ENCODE data around the gene ICE1. TPM values are rescaled to one million over a fixed set of nuclear protein-coding genes. Genes with fewer than 3 reads are reported as not detected.

Gene ICE1
- total and polyA plus RNA-seq, 4 donors: 4.1 to 18.8 (median 9.5) TPM

GRCh38 chr5:5467737-5468136 is 45.3 kb downstream of the ICE1 start:
- DNase-seq (ENCODE audit: low spot score): no peak
- Histone ChIP-seq H3K9me3 (ENCODE audit: control insufficient read depth in 4 of 4, low read length in 3 of 4) (no peaks in the 10 kb centered on the region), H3K27ac (ENCODE audit: low read depth in 1 of 2, low read length in 2 of 2) (no peak overlapping the region), H3K27me3 (ENCODE audit: control insufficient read depth in 4 of 4, insufficient read depth in 4 of 4, low read length in 3 of 4) (no peaks in the 10 kb centered on the region), H3K9ac (ENCODE audit: low read depth in 1 of 2, low read length in 2 of 2) (no peak overlapping the region), H3K4me1 (ENCODE audit: control insufficient read depth in 4 of 4, insufficient read depth in 4 of 4, low read length in 3 of 4) (no peaks in the 10 kb centered on the region), H3K4me3 (ENCODE audit: low read depth in 1 of 3, low read length in 3 of 3) (no peak overlapping the region), H3K36me3 (ENCODE audit: control insufficient read depth in 4 of 4, insufficient read depth in 3 of 4, low read depth in 1 of 4, low read length in 3 of 4) (peaks cover 1 to 26% (median 10%) of the 10 kb centered on the region in 4 donors)
- WGBS: 96% methylated on average over 4 of the region's 4 CpGs
- TF ChIP-seq ATF3 (IDR thresholded peaks at IDR 0.05) (no peak), RAD21 (IDR thresholded peaks at IDR 0.05) (no peak), ZBTB33 (IDR thresholded peaks at IDR 0.05) (no peak), REST (IDR thresholded peaks at IDR 0.05) (no peak), HNF4A (conservative IDR thresholded peaks at IDR 0.05) (no peak)

- Histone ChIP-seq H3K9ac (ENCODE audit: low read depth in 1 of 2, low read length in 2 of 2) (no peak overlapping the region), H3K27ac (ENCODE audit: low read depth in 1 of 2, low read length in 2 of 2) (no peak overlapping the region), H3K4me1 (ENCODE audit: control insufficient read depth in 4 of 4, insufficient read depth in 4 of 4, low read length in 3 of 4) (no peaks in the 10 kb centered on the region), H3K36me3 (ENCODE audit: control insufficient read depth in 4 of 4, insufficient read depth in 3 of 4, low read depth in 1 of 4, low read length in 3 of 4) (peaks cover 3 to 25% (median 19%) of the 10 kb centered on the region in 4 donors), H3K4me3 (ENCODE audit: low read depth in 1 of 3, low read length in 3 of 3) (no peak overlapping the region), H3K9me3 (ENCODE audit: control insufficient read depth in 4 of 4, low read length in 3 of 4) (no peaks in the 10 kb centered on the region), H3K27me3 (ENCODE audit: control insufficient read depth in 4 of 4, insufficient read depth in 4 of 4, low read length in 3 of 4) (no peaks in the 10 kb centered on the region)
- TF ChIP-seq MAX (IDR thresholded peaks at IDR 0.05) (no peak), RAD21 (IDR thresholded peaks at IDR 0.05) (no peak), GABPA (IDR thresholded peaks at IDR 0.05 in 1 of 2, conservative IDR thresholded peaks at IDR 0.05 in 1 of 2) (no peak), FOXA1 (IDR thresholded peaks at IDR 0.05) (no peak), CTCF (IDR thresholded peaks at IDR 0.05; ENCODE audit: low read depth, low read length, missing input control) (no peak), SP1 (IDR thresholded peaks at IDR 0.05) (no peak), ATF3 (IDR thresholded peaks at IDR 0.05) (no peak), EGR1 (IDR thresholded peaks at IDR 0.05; ENCODE audit: low read depth in 2 of 2) (no peak)
- no peak for DNase-seq (ENCODE audit: low spot score)
Observed at GRCh38 chr5:5470933-5471332, 48.5 kb downstream of the ICE1 start.
